GM18519 (cell line): Measurements from ENCODE around the gene EIF5AL1.
"Not testable (repeated sequence)": the region's sequence is repeated elsewhere in the genome, so short reads cannot be mapped to it uniquely, and the experiment has no call there.

ENCODE experiments used
- ATAC-seq: cut with Tn5 transposase; IDR thresholded peaks from one replicate; pipeline ENCODE4 v1.9.1; 2021; ENCODE audit warnings: mild to moderate bottlenecking, moderate library complexity; ENCODE audit not compliant: unreplicated experiment, low FRiP score

The EIF5AL1 gene

GRCh38 chr10:79508245-79508644 lies 4.1 kb upstream of the EIF5AL1 start:
- not testable (repeated sequence) for ATAC-seq

- not testable (repeated sequence) for ATAC-seq
Measured at GRCh38 chr10:79509306-79509933, 2.9 kb upstream of the EIF5AL1 start.

DNA sequence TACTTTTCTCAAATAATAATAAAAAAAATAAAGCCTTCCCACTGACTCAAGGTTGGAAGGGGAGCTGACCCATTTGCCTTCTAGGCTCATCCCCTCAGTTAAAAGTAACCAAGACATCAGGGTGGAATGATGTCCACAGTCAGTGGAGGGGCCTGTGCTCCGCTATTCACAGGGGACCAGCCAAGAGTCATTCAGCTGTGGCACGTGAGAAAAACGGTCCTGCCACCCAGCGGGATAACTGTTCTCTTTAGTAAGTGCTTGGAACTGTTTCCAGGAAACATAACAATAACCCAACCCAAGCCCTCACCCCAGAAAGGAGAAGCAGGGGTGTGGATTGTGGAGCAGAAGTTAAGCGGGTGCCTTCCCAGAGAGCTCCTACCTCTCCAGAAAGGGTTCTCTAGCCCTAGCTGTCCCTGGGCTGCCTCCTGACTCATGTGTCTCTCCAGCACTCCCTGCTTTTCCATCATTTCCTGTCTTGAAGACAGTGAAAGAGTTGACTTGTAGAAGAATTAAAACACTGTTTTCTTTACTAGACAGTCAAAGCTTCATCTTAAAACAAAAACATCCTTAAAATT lies 2.3 kb upstream of the EIF5AL1 start:
- ATAC-seq = not testable (repeated sequence)

DNA sequence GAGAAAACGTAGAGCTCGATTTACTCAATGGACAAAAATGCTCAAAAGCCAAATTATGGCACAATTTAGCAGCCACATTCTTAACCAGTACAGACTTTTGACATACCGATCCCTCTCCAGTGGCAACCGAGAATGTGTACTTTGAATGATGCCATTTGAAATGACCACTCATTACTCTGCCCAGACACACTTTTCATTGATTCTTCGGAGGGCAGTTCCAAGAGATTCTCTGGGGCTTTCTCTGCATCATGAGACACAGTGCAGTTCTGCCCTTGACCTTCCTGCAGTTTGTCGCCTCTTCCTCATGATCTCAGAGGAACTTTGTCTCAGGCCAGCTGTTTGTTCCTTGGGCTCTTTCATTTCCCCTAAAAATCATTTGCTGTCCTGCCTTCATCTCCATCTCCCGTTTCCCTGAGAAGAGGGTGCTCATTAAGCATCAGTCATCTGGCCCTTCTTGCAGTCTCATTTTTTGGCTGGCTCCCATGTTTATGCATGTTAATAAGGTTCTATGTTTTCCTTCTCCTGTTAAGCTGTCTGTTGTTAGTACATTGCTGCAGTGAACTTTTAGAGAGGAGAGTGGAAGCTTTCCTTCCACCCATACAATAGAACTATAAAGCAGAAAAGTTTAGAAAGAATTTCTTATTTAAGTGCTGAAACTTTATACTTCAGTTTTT lies 4.3 kb downstream of the EIF5AL1 start:
- ATAC-seq = not testable (repeated sequence)

DNA sequence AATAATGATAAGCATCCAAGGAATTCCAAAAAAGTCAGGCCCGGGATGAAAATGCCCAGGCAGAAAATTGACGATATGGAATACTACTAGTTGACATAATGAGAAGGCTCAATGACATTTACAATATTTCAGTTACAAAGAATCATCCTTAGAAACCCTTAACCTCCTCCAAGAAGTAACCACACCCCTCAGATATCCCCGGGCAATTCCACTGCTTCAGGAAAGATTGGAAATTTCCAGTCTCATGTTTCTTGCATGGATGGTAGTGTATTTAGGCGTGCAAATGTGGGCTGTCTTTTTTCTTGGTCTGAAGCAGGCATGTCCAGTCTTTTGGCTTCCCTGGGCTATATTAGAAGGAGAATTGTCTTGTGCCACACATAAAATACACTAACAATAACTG lies 5.2 kb downstream of the EIF5AL1 start:
- ATAC-seq = not testable (repeated sequence)

- not testable (repeated sequence) for ATAC-seq
Measured at GRCh38 chr10:79521751-79522150, 9.4 kb downstream of the EIF5AL1 start.

DNA sequence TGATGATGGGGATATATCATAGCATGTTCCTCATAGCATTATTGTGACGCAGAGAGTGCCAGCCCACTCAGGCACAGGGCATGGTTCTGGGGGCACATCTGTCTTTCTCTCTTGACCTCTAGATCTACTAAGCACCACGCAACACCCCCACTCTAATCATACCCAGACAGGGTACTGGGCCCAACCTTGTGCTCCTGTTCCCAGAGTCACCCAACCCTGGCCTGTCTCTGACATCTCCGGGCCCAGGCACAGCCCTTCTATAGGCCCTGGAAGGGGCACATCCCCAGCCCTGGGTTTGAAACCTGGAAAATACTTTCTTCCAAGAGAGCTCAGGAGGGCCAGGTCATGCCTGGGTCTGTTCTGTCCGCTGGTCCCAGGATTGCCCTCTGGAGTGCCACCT lies 10.1 kb downstream of the EIF5AL1 start:
- ATAC-seq = not testable (repeated sequence)

GRCh38 chr10:79523157-79523853 lies 11.0 kb downstream of the EIF5AL1 start:
- ATAC-seq = not testable (repeated sequence)

- peak; percentile 89 for ATAC-seq
Measured at GRCh38 chr10:79525049-79525710, 12.8 kb downstream of the EIF5AL1 start.

DNA sequence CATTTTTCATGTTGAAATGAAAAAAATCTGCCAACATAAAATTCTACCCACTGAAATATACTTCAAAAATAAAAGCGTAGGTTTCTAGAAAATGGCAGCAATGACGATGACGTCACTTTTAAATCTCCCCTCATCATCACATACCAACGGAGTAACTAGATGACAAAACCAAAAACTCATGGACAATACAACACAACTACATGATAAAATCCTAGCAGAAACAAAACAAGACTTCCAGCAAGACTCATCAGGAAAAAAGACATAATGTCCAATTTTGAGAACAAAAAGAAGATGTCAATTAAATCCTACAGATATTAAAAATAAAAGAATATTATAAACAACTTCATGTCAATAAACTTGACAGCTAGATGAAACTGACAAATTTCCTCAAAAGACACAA lies 15.9 kb downstream of the EIF5AL1 start:
- not testable (repeated sequence) for ATAC-seq

GRCh38 chr10:79533142-79533902 lies 21.0 kb downstream of the EIF5AL1 start:
- ATAC-seq = not testable (repeated sequence)

GRCh38 chr10:79533903-79534175 lies 21.5 kb downstream of the EIF5AL1 start:
- not testable (repeated sequence) for ATAC-seq

- ATAC-seq = not testable (repeated sequence)
Measured at GRCh38 chr10:79538311-79538710, 26.0 kb downstream of the EIF5AL1 start.

DNA sequence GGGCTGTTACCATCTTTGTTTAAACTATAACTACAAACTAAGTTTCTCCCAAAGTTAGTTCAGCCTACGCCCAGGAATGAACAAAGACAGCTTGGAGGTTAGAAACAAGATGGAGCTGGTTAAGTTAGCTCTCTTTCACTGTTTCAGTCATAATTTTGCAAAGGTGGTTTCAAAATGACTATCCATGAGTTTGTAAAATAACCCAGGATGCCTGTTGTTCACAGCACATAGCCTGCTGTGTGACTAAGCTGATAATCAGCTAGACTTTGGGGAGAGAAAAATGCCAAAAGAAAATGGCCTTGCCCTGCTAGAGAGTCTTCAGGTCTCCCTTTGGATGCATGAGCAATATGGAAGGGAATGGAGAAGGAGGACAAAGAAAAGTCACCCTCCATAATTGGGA lies 28.6 kb downstream of the EIF5AL1 start:
- ATAC-seq = peak; percentile 95

GRCh38 chr10:79542626-79543025 lies 30.3 kb downstream of the EIF5AL1 start:
- ATAC-seq = no peak

DNA sequence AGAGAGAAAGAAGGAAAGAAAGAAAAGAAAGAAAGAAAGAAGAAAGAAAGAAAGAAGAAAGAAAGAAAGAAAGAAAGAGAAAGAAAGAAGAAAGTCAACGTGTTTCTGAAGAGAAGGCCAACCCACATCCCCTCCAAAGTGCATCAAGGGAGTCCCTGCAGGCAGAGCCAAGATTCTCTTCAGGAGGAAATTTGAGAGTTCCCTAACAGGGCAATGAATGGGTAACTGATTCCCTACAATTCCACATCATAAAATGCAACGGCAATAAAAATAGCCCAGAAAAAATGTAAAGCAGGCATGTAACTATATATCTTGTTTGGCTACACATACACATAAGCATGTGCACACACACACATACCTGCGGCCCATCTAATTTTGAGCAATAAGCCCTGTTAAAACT lies 32.1 kb downstream of the EIF5AL1 start:
- not testable (repeated sequence) for ATAC-seq

- not testable (repeated sequence) for ATAC-seq
Measured at GRCh38 chr10:79544926-79545659, 32.8 kb downstream of the EIF5AL1 start.

- ATAC-seq = not testable (repeated sequence)
Measured at GRCh38 chr10:79547128-79547527, 34.8 kb downstream of the EIF5AL1 start.

DNA sequence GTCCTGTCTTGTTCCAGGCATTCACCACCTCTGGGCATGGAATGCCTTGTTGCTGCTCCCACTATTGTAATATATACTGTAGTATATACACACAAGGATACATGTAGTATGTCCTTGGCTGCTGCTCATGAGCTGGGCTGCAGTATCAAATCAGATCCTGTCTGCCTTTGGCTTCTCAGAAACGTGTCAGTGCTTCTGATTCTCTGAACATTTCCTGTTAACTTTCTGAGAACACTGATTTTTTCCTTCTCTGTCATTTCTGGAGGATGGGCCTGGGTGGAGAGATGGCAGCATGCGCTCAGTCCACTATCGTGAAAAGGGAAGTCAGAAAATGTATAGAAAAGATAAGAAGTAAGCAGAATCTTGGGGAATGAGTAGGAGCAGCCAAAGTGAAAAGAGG lies 35.6 kb downstream of the EIF5AL1 start:
- ATAC-seq = no peak
